Tibial artery (tissue), 4 donors: Measurements from ENCODE around the gene EFNB2.

Source experiments
- DNase-seq, 2 donors: peaks; one replicate each; pipeline ENCODE4 v3.0.0-alpha.2; 2019
- H3K27ac ChIP-seq, 2 donors: fragments of 200-600 bp; sonication (generic) in 1 of 2; 1 replicate in 1 of 2; 2 replicates in 1 of 2; pipeline ENCODE4 v1.5.1; 2018 to 2019; ENCODE audit warnings: mild to moderate bottlenecking in 1 of 2
- H3K27me3 ChIP-seq, 2 donors: fragments of 200-600 bp; sonication (generic) in 1 of 2; one replicate each; pipeline versions ENCODE4 v1.5.1 to v1.6.0; 2016 to 2019
- H3K36me3 ChIP-seq, 3 donors: fragments of 200-600 bp; sonication (generic) in 2 of 3; one replicate each; pipeline ENCODE4 v1.5.1; 2016 to 2019; ENCODE audit warnings: mild to moderate bottlenecking in 2 of 3
- H3K4me1 ChIP-seq, 4 donors: fragments of 200-600 bp; sonication (generic) in 2 of 4; 1 replicate in 3 of 4; 2 replicates in 1 of 4; pipeline ENCODE4 v1.5.1; 2016 to 2019
- H3K4me3 ChIP-seq, 2 donors: fragments of 200-600 bp; sonication (generic) in 1 of 2; 1 replicate in 1 of 2; 2 replicates in 1 of 2; pipeline ENCODE4 v1.5.1; 2018 to 2019; ENCODE audit warnings: mild to moderate bottlenecking in 2 of 2
- H3K9me3 ChIP-seq, 3 donors: fragments of 200-600 bp; sonication (generic) in 1 of 3; one replicate each; pipeline ENCODE4 v1.5.1; 2016 to 2019
- intact Hi-C: fragments of 100-400 bp; cut with DNase I; formaldehyde crosslinking; loops from one replicate; pipeline ENCODE4 v1.15.0; 2023; ENCODE audit warnings: low total_unique reads
- TF ChIP-seq, protein P1 (sequence below), 2 experiments: fragments of 200-600 bp in 1 of 2; fragments of 450-650 bp in 1 of 2; IDR thresholded peaks; one replicate each; pipeline ENCODE4 v1.5.1; 2017 to 2019; ENCODE audit warnings: antibody characterized with exemption in 2 of 2, mild to moderate bottlenecking in 1 of 2, moderate library complexity in 1 of 2

EFNB2 gene

DNA sequence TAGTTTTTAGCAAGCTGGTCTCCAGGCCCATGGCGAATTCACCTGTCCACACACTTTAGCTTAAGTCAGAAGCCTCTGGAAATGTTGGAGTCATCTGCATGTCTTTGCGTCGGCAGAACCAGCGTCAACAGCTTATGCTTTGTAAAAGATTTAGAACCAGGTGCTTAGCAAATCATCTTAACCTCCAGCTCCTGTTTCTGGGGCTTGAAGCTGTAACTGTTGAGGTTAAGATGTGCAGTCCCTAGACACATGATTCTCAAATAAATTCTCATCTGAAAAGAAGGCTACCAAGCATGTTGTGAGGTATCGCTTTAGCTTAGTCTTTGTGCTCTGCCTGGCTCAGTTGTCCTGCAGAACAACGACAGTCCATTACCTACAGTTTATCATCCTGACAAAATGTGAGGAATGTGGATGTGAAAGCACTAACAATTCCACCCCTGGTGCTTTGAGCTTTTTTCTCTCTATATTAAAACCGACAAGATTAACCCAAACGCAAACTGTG, 4.4 kb downstream of the EFNB2 start:
- intact Hi-C loops: loop anchor here (10.0 kb wide), 2 partner anchors 594 to 1956 kb away; no protein-coding TSS in a partner anchor
- no peak for DNase-seq
- TF ChIP-seq, protein P1, sequence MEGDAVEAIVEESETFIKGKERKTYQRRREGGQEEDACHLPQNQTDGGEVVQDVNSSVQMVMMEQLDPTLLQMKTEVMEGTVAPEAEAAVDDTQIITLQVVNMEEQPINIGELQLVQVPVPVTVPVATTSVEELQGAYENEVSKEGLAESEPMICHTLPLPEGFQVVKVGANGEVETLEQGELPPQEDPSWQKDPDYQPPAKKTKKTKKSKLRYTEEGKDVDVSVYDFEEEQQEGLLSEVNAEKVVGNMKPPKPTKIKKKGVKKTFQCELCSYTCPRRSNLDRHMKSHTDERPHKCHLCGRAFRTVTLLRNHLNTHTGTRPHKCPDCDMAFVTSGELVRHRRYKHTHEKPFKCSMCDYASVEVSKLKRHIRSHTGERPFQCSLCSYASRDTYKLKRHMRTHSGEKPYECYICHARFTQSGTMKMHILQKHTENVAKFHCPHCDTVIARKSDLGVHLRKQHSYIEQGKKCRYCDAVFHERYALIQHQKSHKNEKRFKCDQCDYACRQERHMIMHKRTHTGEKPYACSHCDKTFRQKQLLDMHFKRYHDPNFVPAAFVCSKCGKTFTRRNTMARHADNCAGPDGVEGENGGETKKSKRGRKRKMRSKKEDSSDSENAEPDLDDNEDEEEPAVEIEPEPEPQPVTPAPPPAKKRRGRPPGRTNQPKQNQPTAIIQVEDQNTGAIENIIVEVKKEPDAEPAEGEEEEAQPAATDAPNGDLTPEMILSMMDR (IDR thresholded peaks at IDR 0.05): no peak
- Histone ChIP-seq H3K27me3 (no peaks in the 10 kb centered on the region), H3K27ac (no peak overlapping the region), H3K36me3 (no peaks in the 10 kb centered on the region), H3K4me1 (peaks cover 0 to 17% (median 12%) of the 10 kb centered on the region in 4 donors), H3K9me3 (no peaks in the 10 kb centered on the region), H3K4me3 (no peak overlapping the region)

DNA sequence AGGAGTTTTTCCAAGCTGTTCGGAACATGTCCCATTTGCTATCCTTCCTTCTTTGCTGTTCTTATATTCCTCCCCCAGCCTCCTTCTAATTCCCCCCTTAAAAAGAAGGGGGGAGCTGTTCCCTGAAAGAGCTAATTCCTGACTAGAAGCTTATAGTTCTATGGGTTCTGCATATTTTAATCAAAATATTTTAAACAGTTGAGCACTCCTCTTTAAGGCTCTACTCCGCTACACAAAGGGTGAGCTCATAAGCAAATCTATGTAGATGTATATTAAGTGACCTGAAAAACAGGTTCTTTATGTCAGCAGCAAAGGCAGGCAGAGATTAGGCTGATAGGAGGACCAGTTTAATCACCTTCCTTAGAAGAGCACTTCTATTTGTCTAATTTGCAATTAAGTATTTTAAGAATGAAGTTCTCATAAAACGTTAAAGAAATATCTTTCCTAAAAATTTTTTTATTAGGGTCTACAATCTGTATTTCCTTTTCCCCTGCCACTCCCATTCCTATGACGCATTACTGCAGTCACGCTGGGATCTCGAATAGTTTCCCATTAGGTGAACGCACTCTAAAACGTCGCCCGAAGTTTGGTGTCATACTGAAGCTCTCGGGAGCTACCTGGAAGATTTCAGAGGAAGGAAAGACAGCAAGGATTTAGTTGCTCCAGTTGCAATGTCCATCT, 5.2 kb downstream of the EFNB2 start:
- peaks cover 0 to 17% (median 11%) of the 10 kb centered on the region in 4 donors for H3K4me1 ChIP-seq
- no peak overlapping the region for H3K27ac ChIP-seq
- no peak overlapping the region for H3K4me3 ChIP-seq
- no peaks in the 10 kb centered on the region for H3K27me3 ChIP-seq
- DNase-seq: no peak
- no peaks in the 10 kb centered on the region for H3K9me3 ChIP-seq
- TF ChIP-seq, protein P1 (IDR thresholded peaks at IDR 0.05): no peak
- no peaks in the 10 kb centered on the region for H3K36me3 ChIP-seq
- intact Hi-C loops: loop anchor here (10.0 kb wide), 2 partner anchors 594 to 1956 kb away; no protein-coding TSS in a partner anchor

DNA sequence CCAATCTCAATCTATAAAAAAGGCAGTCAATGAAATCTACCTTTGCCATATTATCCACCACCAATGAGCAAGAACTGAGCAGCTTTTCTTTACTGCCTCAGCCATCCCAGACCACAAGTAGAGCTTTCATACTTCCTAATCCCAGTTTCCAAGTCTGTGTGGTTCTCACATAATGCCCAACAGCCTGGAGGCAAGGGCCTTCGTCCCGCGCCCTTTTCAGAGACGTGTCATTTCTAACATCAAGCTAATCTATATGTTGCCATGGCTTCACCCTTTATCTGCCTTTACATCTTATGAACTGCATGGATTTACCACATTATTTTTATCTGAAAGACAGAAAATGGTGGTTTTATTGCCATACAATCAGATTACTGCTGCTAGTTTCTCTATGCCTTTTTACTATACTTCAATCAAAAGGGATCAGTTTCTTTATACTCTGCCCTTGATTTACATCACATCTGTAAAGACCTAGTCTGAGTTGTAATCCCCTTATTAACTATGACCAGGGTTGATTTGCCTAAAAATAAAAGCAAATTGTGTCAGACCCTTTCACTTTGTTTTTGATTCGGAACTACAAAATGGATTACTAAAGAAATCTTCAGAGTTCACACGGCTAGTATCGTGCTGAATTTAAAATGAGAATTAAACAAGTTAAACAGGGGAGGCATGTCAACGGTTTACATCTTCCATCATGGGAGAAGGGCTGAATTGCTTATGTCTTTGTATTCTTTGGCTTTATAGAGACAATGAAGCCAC, 5.9 kb downstream of the EFNB2 start:
- Histone ChIP-seq H3K36me3 (no peaks in the 10 kb centered on the region), H3K4me1 (peaks cover 0 to 14% (median 9%) of the 10 kb centered on the region in 4 donors), H3K9me3 (no peaks in the 10 kb centered on the region), H3K27me3 (no peaks in the 10 kb centered on the region), H3K4me3 (no peak overlapping the region), H3K27ac (no peak overlapping the region)
- TF ChIP-seq, protein P1 (IDR thresholded peaks at IDR 0.05): no peak
- DNase-seq: no peak
- intact Hi-C loops: loop anchor here (10.0 kb wide), 2 partner anchors 595 to 1955 kb away; no protein-coding TSS in a partner anchor

DNA sequence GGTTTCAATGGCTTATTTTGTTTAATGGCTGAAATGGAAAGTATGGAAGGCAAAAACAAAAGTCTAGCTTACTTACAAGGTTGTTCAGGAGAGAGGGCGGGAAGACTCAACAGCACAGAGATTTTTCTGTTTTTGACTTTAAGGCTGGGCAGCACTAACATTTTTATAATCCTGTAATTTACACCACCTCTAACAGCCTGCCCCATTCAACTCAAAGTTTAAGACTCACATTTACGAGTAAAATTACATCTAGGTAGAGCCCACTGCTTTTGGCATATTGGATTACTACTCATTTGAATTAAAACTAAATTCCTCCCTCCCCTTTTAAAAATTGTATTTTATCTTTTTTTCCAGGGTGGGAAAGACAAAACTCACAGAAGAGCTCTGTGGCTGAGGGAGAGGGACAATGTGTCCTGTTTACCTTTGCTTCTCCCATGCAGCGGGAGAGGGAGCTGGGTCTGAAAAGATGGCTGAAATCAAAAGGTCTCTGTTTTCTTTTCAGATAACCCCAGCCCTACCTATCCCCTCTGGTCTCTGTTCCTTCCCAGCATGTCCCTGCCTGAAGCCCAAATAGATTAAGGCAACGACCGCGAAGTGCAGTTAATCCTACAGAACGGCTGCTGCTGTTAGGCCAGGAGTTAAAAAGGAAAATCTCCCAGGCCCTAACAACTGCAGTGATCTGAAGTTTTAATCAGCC, 6.6 kb downstream of the EFNB2 start:
- no peak for DNase-seq
- Histone ChIP-seq H3K4me3 (no peak overlapping the region), H3K4me1 (peaks cover 0 to 8% (median 7%) of the 10 kb centered on the region in 4 donors), H3K27me3 (no peaks in the 10 kb centered on the region), H3K36me3 (no peaks in the 10 kb centered on the region), H3K27ac (no peak overlapping the region), H3K9me3 (no peaks in the 10 kb centered on the region)
- intact Hi-C loops: no loop called here
- TF ChIP-seq, protein P1 (IDR thresholded peaks at IDR 0.05): no peak

DNA sequence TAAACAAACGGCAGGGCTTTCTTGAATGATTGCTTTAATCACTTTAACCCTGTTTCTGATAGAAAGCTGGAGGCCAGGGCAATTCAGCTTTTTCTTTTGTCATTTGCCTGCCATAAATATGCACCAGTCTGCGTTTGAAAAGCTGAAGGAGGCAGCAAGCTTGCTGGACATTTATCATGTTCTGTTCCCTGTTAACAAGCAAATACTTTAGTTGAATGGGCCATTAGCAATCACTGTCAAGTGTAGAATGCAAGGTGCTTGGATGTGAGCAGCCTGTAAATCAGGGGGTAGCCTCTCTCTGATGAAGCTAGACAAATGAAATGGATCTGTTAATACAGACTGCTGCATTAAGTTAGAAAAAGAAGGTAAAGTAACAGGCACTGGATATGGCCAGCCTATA, 7.6 kb downstream of the EFNB2 start:
- H3K4me1 ChIP-seq: peaks cover 0 to 15% (median 7%) of the 10 kb centered on the region in 4 donors
- H3K9me3 ChIP-seq: no peaks in the 10 kb centered on the region
- H3K27ac ChIP-seq: no peak overlapping the region
- DNase-seq: no peak
- H3K36me3 ChIP-seq: no peaks in the 10 kb centered on the region
- no peak overlapping the region for H3K4me3 ChIP-seq
- no peaks in the 10 kb centered on the region for H3K27me3 ChIP-seq
- TF ChIP-seq, protein P1 (IDR thresholded peaks at IDR 0.05): no peak
- intact Hi-C loops: no loop called here
